SH-SY5Y (cell line): ENCODE data around the gene PSMD6.

Experiments
- GATA2 ChIP-seq: IDR thresholded peaks from 2 replicates; pipeline ENCODE4 v1.6.1; 2011; ENCODE audit warnings: mild to moderate bottlenecking, low read depth, low read length
- GATA3 ChIP-seq: IDR thresholded peaks from 2 replicates; pipeline ENCODE4 v1.6.1; 2011; ENCODE audit warnings: low read depth, mild to moderate bottlenecking, low read length, moderate library complexity

The PSMD6 gene

DNA sequence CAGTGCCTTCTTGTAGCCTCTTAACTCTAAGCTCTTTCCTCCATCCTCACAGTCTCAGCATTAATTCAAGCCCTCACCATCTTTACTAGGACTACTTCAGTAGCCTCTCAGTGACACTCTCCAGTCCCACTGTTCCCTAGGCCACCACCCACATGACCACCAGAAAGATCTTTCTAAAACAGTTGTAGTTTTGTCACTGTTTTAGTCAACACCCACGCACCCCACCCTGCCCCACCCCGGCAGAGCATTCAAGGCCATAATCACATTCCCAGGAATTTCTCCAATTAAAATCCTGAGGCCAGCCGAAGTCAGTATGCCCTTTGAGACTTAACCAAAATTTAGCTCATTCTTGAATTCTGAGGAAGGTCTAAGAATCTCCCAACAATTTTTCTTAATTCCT is 31.2 kb upstream of the PSMD6 start:
- TF ChIP-seq GATA3 (no peak), GATA2 (no peak)

DNA sequence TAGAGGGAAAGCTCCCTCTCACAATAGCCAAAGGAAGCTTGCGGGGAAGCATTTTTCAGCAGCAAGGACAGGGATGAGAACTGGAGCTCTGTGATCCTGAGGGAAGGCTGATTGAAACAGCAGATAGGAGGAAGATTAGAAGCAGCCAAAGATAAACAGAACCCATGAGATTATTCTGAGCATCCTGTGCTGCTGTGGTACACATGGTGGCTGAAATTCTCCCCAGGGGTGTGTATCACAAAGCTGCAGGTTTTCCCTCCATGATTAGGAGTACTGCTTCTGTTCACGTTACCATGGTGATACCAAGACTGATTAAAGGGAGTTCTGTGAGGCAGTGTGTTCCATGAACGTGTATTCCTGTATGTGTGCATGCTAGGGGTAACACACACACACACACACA is 30.3 kb upstream of the PSMD6 start:
- TF ChIP-seq GATA2 (peak; percentile 97), GATA3 (peak; percentile 89)

DNA sequence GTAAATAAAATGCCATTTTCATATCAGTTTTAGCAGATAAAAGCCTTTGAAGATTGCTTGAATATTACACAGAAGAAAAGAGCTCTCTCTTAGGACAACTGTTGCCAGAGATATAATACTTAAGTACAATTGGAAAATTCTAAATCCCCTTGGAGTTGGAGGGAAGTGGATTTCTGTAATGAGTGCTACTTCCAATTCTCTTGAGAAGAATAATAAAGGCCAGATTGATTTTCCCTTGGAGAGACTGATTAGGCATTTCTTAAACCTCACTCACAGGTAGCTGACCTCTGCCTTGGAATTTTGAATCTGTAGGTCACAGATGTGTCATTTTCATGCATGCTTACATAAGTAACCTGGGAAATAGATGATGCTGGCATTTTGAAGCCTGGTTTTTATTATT is 29.8 kb upstream of the PSMD6 start:
- TF ChIP-seq GATA2 (no peak), GATA3 (no peak)

DNA sequence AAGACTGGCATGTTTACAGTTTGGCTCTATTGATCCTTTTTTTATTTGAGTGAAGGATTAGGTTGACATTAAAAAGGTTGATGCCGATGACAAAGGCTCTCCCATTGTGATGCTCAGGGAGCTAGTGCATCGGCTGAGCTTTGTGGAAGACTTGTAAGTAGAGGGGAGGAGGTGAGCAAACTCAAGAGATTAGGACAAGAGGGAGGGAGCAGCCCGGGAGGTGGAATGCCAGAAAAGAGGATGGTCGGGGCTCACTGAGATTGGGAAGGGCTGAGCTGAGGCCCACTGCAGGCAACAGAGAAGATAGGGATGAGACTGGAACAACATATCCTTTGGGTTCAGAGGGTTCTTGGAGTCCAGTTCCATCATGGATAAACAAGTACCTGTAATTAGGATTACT is 26.5 kb upstream of the PSMD6 start:
- TF ChIP-seq GATA2 (no peak), GATA3 (no peak)

DNA sequence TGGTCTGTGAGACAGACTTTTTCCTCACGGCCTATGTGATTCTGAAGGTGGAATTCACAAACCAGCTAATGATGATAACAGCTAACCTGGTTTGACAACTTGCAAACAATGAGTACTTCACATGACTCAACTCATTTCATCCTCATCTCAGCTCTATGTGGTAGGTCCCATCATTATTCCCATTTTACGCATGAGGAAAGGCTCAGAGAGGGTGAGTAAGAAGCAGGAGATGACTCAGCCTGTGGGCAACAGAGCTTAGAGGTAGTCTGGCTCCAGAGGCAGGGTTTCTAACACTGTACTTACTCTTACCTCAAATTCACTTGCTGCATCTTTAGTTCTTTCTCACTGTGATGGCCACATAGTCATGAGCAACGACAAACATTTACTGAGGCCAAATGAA is 25.8 kb upstream of the PSMD6 start:
- TF ChIP-seq GATA2 (no peak), GATA3 (no peak)

DNA sequence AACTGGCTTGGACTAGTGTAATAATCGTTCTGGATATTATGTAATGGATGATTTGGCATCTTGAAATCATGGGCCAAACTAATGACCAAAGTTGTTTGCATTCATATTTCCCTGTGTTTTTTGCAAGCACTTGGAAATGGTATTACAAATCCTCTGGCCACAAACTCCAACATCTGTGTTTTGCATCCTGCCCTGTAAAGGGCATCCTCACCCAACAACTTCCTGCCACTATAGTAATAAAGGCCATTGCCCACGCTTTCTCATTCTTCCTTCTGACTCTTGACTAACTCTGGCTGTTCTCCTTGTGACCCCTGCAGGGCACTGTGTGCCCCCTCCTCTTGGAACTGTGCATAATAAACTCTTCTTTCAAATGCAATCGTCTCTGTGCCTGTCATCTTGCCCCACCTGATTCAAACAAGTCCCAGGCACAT is 25.4 kb upstream of the PSMD6 start:
- TF ChIP-seq GATA2 (no peak), GATA3 (no peak)

DNA sequence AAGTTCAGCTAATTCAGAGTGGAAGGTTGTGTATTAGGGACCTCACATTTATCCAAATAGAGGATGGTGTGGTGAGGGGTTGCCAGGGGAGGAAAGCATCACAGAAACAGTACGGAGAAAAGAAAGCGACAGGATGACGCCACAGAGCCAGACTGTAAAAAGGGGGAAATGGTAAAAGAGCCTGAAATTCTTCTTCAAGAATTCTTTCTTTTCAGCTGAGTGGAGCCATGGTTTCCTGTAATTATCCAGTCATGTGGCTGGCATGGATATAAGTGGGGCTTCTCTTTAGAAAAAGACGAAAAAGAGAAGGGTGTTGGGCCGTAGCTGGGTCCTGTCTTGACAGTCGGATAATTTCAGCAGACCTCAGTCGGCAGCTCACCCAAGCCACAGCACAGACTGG is 24.5 kb upstream of the PSMD6 start:
- no peak for TF ChIP-seq GATA2
- TF ChIP-seq GATA3, result no peak

DNA sequence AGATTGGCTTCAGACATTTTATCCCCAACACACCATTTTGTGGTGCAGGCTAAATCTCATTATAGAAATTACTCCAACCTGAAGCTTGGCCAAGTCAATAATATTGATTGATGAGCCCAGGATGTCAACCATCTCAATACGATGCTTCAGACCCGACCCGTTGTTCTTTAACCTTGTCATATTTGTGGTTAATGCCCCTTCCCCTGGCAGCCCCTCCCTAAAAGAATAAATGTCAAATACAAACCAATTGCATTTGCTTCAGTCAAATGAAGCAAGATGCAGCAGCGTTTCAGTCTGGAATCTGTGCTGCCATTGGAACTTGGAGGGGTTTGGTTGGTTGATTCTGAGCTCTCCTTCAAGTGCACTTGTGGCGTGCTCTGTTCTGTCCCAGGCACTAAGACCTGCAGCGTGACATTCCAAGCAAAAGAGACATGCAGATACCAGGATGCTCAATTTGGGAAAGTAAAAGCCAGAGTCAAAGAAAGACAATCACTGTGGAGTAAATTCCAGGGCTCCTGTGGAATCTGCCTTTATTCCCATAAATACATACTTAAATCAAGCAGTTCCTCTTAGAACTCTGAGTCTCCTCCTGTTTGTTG is 23.8 kb upstream of the PSMD6 start:
- TF ChIP-seq GATA2 (no peak), GATA3 (no peak)

DNA sequence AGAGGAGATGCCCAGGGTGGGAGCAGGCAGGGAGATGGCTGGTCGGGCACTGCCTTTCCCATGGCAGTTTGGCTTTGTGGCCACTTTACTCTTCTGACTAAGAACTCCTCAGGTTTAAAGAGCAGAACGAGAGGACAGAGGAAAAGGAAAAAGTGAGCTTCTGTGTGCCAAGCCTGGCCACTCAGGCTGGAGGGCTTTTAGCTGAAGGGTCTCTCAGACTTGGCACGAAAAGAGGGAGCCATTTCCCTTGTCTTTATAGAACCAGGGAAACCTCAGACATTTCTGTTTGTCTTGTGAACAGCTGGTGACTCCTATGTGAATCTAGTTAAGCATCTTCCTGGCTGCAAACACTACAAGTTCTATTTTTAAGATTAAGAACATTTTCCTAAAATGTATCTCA is 23.3 kb upstream of the PSMD6 start:
- TF ChIP-seq GATA3, result no peak
- TF ChIP-seq GATA2, result no peak

DNA sequence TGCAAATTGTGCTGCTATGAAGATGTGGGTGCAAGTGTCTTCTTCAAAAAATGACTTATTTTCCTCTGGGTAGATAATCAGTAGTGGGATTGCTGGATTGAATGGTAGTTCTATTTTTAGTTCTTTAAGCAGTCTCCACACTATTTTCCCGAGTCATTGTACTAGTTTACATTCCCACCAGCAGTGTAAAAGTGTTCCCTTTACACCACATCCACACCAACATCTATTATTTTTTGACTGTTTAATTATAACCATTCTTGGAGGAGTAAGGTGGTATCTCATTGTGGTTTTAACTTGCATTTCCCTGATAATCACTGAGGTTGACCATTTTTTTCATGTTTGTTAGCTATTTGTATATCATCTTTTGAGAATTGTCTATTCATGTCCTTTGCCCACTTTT is 19.7 kb upstream of the PSMD6 start:
- TF ChIP-seq GATA2 (no peak), GATA3 (no peak)

DNA sequence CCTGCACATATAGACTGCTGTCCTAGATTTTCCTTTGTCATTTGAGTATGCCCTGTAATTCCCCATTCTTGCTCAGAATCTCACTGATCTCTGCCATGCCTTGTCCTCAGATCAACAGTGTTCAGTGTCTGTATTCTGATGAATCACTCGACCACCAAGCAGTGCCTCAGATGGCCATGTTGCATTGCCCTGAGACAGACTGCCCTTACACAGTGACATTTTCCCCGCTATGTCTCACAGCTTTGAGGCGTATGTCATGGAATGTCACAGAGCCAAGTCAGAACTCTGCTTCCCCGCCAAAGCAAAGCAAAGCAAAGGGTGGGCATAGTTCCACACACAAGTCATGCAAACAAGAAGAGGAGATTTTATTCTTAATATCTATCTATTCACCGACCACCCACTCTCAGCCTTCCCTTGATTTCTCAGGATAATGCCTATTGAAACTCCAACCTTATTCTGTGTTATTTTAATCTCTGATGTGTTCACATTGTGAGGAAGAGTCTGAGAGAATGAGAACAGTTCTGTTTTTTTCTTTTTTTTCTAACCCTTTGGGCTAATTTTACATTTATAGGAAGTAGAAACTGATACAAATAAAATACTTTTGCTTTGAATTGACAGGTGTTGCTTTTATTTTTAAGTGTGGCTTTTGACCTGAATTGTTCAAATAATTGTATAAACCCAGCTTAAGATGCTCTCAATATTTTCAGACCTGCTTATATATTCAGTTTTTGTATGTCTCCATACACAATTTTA is 16.9 kb upstream of the PSMD6 start:
- no peak for TF ChIP-seq GATA2

DNA sequence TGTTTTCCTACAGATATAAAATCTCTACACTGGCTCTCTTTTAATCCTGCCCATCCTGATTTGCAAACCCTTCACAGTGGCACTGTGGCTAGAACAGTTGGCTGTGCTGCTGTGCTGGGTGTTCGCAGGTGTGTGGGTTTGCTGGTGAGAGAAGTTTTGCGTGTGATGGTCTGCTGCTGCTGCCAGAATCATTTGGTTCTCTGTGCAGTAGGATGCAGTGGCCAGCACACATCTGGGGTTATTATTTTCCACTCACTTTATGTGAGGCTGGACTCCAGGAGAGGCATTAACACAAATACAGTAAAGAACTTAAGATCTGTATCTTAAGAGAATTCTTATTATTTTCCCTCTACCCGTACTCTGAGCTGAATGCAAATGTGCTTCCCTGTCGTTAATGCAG is 16.0 kb upstream of the PSMD6 start:
- TF ChIP-seq GATA3 (no peak), GATA2 (no peak)

DNA sequence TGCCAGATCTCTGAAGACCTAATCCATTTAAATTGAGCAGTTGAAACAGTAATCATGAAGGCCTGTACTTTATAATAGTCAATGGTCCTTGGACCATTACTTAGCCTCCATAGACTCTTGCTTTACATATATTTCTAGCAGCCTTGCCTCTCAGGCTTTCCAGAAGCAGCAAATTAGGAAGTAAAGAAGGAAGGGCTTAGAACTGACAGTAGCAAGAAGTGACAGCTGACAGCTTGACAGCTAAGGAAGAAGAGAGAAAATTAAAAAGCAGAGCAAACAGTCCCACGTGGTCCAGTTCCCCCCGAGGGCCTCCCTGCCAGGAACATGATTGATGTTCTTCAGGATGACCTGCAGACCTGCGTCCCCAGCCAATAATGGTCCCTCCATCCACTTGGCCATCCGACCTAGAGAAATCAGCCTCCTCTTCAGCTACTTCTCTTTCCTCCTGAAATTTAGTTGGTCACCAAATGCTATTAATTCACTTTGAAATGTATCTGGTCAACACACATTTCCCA is 15.0 kb upstream of the PSMD6 start:
- TF ChIP-seq GATA3, result no peak
- TF ChIP-seq GATA2, result no peak

DNA sequence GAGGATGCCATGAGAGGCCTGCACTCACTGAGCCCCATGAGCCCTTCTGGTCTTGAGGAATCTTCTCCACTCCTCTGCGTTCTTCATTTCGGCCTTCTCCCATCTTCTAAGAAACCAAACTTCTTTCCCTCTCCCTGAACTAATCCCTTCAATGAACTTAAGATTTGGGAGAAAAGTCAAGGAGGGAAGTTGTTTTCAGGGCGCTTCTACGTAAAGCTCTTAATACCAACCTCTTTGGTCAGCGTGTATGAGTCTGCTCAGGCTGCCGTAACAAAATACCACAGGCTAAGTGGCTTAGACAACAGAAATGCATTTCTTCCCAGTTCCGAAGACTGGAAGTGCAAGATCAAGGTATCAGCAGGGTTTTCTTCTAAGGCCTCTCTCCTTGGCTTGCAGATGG is 13.8 kb upstream of the PSMD6 start:
- TF ChIP-seq GATA3 (no peak), GATA2 (no peak)

DNA sequence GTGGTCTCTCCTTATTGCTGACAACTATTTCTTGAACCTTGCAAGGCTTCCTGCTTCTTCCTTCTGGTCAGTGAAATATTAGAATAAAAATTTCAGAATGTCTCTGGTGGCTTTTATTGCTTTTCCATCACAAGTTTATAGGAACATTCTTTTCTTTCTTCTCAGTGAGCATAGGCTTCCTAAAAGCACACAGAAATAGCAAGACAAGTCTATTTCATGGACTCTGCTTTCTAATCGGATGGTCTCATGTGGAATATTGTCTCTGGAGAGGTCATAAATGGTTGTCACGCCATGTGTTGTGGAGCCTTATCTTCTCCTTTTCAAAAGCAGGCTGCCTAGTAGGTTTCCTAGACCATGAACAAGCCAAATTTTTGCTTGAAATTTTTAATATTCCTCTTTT is 9.8 kb upstream of the PSMD6 start:
- no peak for TF ChIP-seq GATA2
- no peak for TF ChIP-seq GATA3
